ENCODE measurements around the gene ENTHD1.
"Not testable (repeated sequence)": the region's sequence is repeated elsewhere in the genome, so short reads cannot be mapped to it uniquely, and the experiment has no call there.

ENTHD1 gene

GRCh38 chr22:39873965-39874364 is 19.6 kb downstream of the ENTHD1 start:
- no peak for DNase-seq (ENCODE audit: low spot score)
- TF ChIP-seq, protein P1, sequence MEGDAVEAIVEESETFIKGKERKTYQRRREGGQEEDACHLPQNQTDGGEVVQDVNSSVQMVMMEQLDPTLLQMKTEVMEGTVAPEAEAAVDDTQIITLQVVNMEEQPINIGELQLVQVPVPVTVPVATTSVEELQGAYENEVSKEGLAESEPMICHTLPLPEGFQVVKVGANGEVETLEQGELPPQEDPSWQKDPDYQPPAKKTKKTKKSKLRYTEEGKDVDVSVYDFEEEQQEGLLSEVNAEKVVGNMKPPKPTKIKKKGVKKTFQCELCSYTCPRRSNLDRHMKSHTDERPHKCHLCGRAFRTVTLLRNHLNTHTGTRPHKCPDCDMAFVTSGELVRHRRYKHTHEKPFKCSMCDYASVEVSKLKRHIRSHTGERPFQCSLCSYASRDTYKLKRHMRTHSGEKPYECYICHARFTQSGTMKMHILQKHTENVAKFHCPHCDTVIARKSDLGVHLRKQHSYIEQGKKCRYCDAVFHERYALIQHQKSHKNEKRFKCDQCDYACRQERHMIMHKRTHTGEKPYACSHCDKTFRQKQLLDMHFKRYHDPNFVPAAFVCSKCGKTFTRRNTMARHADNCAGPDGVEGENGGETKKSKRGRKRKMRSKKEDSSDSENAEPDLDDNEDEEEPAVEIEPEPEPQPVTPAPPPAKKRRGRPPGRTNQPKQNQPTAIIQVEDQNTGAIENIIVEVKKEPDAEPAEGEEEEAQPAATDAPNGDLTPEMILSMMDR (IDR thresholded peaks at IDR 0.05; ENCODE audit: extremely low read depth, insufficient read depth, missing control alignments) = no peak
- in situ Hi-C loops (cut with MboI; ENCODE audit: low pct_unique_long_range_greater_than_20kb, low sequenced_read_pairs, unreplicated experiment) = no loop called here

DNA sequence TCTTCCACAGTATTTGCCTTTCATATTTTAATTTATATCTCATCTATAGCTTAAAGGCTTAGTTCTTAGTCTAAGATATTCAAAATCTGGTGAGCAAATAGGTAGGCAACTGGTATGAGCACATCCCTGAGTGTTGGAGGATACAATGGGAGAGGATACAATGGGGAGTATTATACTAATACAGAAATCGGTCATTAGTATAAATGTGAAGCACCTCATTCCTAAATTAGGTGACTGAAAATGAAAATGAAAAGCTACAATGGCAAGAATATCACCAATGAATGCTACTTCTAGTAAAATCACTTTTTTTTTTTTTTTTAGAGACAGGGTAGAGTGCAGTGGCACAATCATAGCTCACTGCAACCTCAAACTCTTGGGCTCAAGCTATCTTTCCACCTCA is 21.0 kb downstream of the ENTHD1 start:
- TF ChIP-seq, protein P1 (IDR thresholded peaks at IDR 0.05; ENCODE audit: extremely low read depth, insufficient read depth, missing control alignments) = no peak
- DNase-seq (ENCODE audit: low spot score) = no peak
- in situ Hi-C loops (cut with MboI; ENCODE audit: low pct_unique_long_range_greater_than_20kb, low sequenced_read_pairs, unreplicated experiment) = no loop called here

- in situ Hi-C loops (cut with MboI; ENCODE audit: low pct_unique_long_range_greater_than_20kb, low sequenced_read_pairs, unreplicated experiment) = no loop called here
- DNase-seq (ENCODE audit: low spot score) = no peak
- TF ChIP-seq, protein P1 (IDR thresholded peaks at IDR 0.05; ENCODE audit: extremely low read depth, insufficient read depth, missing control alignments) = no peak
Observed at GRCh38 chr22:39871008-39871798, 22.4 kb downstream of the ENTHD1 start.

GRCh38 chr22:39869797-39870196 is 23.8 kb downstream of the ENTHD1 start:
- DNase-seq (ENCODE audit: low spot score); in situ Hi-C loops (cut with MboI; ENCODE audit: low pct_unique_long_range_greater_than_20kb, low sequenced_read_pairs, unreplicated experiment): not testable (repeated sequence)

GRCh38 chr22:39868741-39869140 is 24.8 kb downstream of the ENTHD1 start:
- DNase-seq (ENCODE audit: low spot score) = no peak
- in situ Hi-C loops (cut with MboI; ENCODE audit: low pct_unique_long_range_greater_than_20kb, low sequenced_read_pairs, unreplicated experiment) = no loop called here
- TF ChIP-seq, protein P1 (IDR thresholded peaks at IDR 0.05; ENCODE audit: extremely low read depth, insufficient read depth, missing control alignments) = no peak

DNA sequence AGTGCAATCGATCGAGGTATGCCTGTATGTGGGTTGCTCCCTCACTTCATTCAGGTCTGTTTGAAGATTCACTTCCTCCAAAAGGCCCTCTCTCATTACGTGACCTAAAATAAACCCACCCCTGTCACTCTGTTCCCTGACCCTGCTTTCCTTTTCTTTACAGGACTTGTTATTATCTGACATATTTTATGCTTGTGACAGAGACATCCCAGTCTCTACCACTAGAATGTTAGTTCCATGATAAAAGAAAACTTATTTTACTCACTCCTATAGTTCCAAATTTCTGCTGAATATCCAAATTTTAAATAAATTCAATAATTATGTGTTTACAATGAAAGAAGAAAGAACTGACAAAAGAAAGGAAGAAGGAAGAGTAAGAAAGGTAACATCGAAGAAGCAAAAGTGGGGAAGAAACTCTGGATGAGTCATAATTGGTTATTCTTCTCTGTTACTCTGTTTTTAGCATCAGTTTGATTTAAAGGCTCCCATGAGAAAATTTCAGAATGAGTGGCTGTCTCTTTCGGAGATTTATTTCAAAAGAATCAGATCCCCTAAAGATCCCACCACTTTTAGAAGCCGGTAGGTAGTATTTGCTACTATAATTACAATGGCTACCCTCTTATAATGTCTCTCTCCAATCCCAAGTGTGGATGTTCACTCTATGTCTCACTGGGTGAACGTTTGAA is 33.5 kb downstream of the ENTHD1 start:
- DNase-seq (ENCODE audit: low spot score) = peak; percentile 55
- in situ Hi-C loops (cut with MboI; ENCODE audit: low pct_unique_long_range_greater_than_20kb, low sequenced_read_pairs, unreplicated experiment) = no loop called here
- TF ChIP-seq, protein P1 (IDR thresholded peaks at IDR 0.05; ENCODE audit: extremely low read depth, insufficient read depth, missing control alignments) = no peak

- no peak for DNase-seq (ENCODE audit: low spot score)
- in situ Hi-C loops (cut with MboI; ENCODE audit: low pct_unique_long_range_greater_than_20kb, low sequenced_read_pairs, unreplicated experiment) = no loop called here
- TF ChIP-seq, protein P1 (IDR thresholded peaks at IDR 0.05; ENCODE audit: extremely low read depth, insufficient read depth, missing control alignments) = no peak
Observed at GRCh38 chr22:39856588-39856987, 37.0 kb downstream of the ENTHD1 start.
